ENCODE results near the gene EIF3F. TPM values are rescaled to one million over a fixed set of nuclear protein-coding genes. Genes with fewer than 3 reads are reported as not detected.

Gene EIF3F
- total and polyA plus RNA-seq, 2 of the 4 experiments (the other 2 are of a cell fraction), result 279 to 306 TPM

- Histone ChIP-seq H3K9me1 (ENCODE audit: insufficient read depth, low read length) (no peaks in the 10 kb centered on the region), H4K20me1 (ENCODE audit: insufficient read depth, low read length) (no peaks in the 10 kb centered on the region), H3K4ac (ENCODE audit: low read depth, low read length) (no peak overlapping the region), H2BK15ac (ENCODE audit: low read depth, low read length) (no peak overlapping the region), H2AFZ (replicated peaks; ENCODE audit: low read length, poor library complexity) (no peak overlapping the region), H3K79me1 (ENCODE audit: low read depth in 1 of 2, low read length in 2 of 2) (no peaks in the 10 kb centered on the region), H3K36me3 (ENCODE audit: control insufficient read depth, insufficient read depth, low read length) (no peaks in the 10 kb centered on the region), H3K4me1 (ENCODE audit: control insufficient read depth, insufficient read depth, low read length) (no peaks in the 10 kb centered on the region), H4K8ac (ENCODE audit: low read depth in 2 of 2, low read length in 2 of 2) (no peak overlapping the region), H2AK5ac (ENCODE audit: low read depth, low read length) (no peak overlapping the region), H4K5ac (ENCODE audit: low read depth, low read length) (no peak overlapping the region), H3K4me3 (ENCODE audit: insufficient read depth, low read depth, low read length) (no peak overlapping the region), H3K27me3 (ENCODE audit: control insufficient read depth, insufficient read depth, low read length) (no peaks in the 10 kb centered on the region; the same call in 1 of the 2 replicates), H3K18ac (ENCODE audit: low read depth, low read length) (no peak overlapping the region), H2AK9ac (replicated peaks; ENCODE audit: low read depth, low read length, poor library complexity) (no peak overlapping the region), H3K4me2 (ENCODE audit: low read depth, low read length) (no peak overlapping the region), H4K91ac (ENCODE audit: insufficient read depth, low read depth, low read length) (no peak overlapping the region), H3K27ac (ENCODE audit: insufficient read depth, low read length) (no peak overlapping the region), H3K23ac (ENCODE audit: low read depth, low read length) (no peak overlapping the region), H3K14ac (replicated peaks; ENCODE audit: low read depth, low read length) (no peak overlapping the region), H2BK5ac (ENCODE audit: low read depth, low read length, poor library complexity, severe bottlenecking) (no peak overlapping the region), H3K9me3 (ENCODE audit: control insufficient read depth, insufficient read depth, low read length) (peaks cover 13% of the 10 kb centered on the region), H2BK20ac (ENCODE audit: low read depth, low read length) (no peak overlapping the region), H3K9ac (ENCODE audit: low read depth, low read length) (no peak overlapping the region), H3K56ac (ENCODE audit: extremely low read depth, insufficient read depth, low read length) (no peak overlapping the region), H2BK120ac (ENCODE audit: low read depth, low read length) (no peak overlapping the region)
- TF ChIP-seq MAZ (IDR thresholded peaks at IDR 0.05; ENCODE audit: borderline replicate concordance, low read depth, low read length), result no peak
- TF ChIP-seq BHLHE40 (IDR thresholded peaks at IDR 0.05; ENCODE audit: low read depth, low read length), result no peak
- peak; percentile 79 for TF ChIP-seq MAFK (IDR thresholded peaks at IDR 0.05; ENCODE audit: low read depth, low read length)
- no peak for TF ChIP-seq USF2 (IDR thresholded peaks at IDR 0.05; ENCODE audit: low read depth, low read length)
- TF ChIP-seq ELK1 (IDR thresholded peaks at IDR 0.05; ENCODE audit: borderline replicate concordance, low read depth, low read length), result no peak
- dilution Hi-C loops (cut with HindIII; ENCODE audit: low sequenced_read_pairs, unreplicated experiment), result no loop called here
- ATAC-seq (ENCODE audit: low read depth) (no peak), DNase-seq (no peak)
- no TSS peak for BruUV-seq (replicated peaks)
- in situ Hi-C loops (cut with MboI; ENCODE audit: low sequenced_read_pairs), result no loop called here
- intact Hi-C loops (cut with micrococcal nuclease), result no loop called here
- CTCF ChIA-PET, result no interaction called here
- WGBS, 2 experiments (ENCODE audit: extremely low coverage in 2 of 2, insufficient read length in 1 of 2), result no CpG with 5 or more reads among the region's 5 CpGs
- POLR2A ChIA-PET (ENCODE audit: unreplicated experiment), result no interaction called here
Observed at GRCh38 chr11:7941146-7941545, 46.0 kb upstream of the EIF3F start.
